M059J (cell line): Measurements from ENCODE around the gene SMARCE1. TPM values are rescaled to one million over a fixed set of nuclear protein-coding genes. Genes with fewer than 3 reads are reported as not detected.

Experiments used
- DNase-seq: peaks from one replicate; pipeline ENCODE4 v3.0.0-alpha.2; 2012; ENCODE audit warnings: low read depth
- total RNA-seq: library from RNA; depleted of rRNA; stranded (reverse); fragments of >200 nt; shearing (Covaris generic); gene quantifications from 2 replicates; pipeline ENCODE4 v1.2.3, GENCODE V29; 2014; rRNA removed

Gene SMARCE1
- total RNA-seq, result 60.9 and 95.0 TPM in 2 replicates

- DNase-seq, result peak; percentile 73
Observed at GRCh38 chr17:40647624-40648383, at the start of gene SMARCE1. Gene SMARCE1, minus strand, starts transcription at chr17:40647818. Its CDS starts 2,016 bp downstream, at chr17:40645802.

GRCh38 chr17:40697297-40697696, 49.7 kb upstream of the SMARCE1 start:
- DNase-seq, result no peak

- DNase-seq, result peak; percentile 74
Observed at GRCh38 chr17:40696651-40697072, 49.0 kb upstream of the SMARCE1 start.

- peak; percentile 48 for DNase-seq
Observed at GRCh38 chr17:40695874-40696472, 48.4 kb upstream of the SMARCE1 start.

- DNase-seq, result no peak
Observed at GRCh38 chr17:40694584-40694983, 47.0 kb upstream of the SMARCE1 start.

- DNase-seq, result no peak
Observed at GRCh38 chr17:40687106-40687505, 39.5 kb upstream of the SMARCE1 start.

GRCh38 chr17:40686192-40686591, 38.6 kb upstream of the SMARCE1 start:
- DNase-seq, result no peak

GRCh38 chr17:40680998-40681397, 33.4 kb upstream of the SMARCE1 start:
- DNase-seq, result no peak

- DNase-seq, result no peak
Observed at GRCh38 chr17:40679523-40679907, 31.9 kb upstream of the SMARCE1 start.

- DNase-seq, result no peak
Observed at GRCh38 chr17:40678902-40679522, 31.4 kb upstream of the SMARCE1 start.

- DNase-seq, result no peak
Observed at GRCh38 chr17:40675905-40676304, 28.3 kb upstream of the SMARCE1 start.

GRCh38 chr17:40672654-40673053, 25.0 kb upstream of the SMARCE1 start:
- no peak for DNase-seq

GRCh38 chr17:40671282-40671681, 23.7 kb upstream of the SMARCE1 start:
- no peak for DNase-seq

- no peak for DNase-seq
Observed at GRCh38 chr17:40666331-40666730, 18.7 kb upstream of the SMARCE1 start.

GRCh38 chr17:40664582-40665333, 17.1 kb upstream of the SMARCE1 start, which contains the start of gene KRT222:
Gene KRT222, minus strand, starts transcription at chr17:40665177. Its CDS starts 78 bp downstream, at chr17:40665099.
- DNase-seq, result no peak

- DNase-seq, result no peak
Observed at GRCh38 chr17:40663252-40663651, 15.6 kb upstream of the SMARCE1 start.

- DNase-seq, result no peak
Observed at GRCh38 chr17:40659911-40660310, 12.3 kb upstream of the SMARCE1 start.

- no peak for DNase-seq
Observed at GRCh38 chr17:40658396-40658795, 10.8 kb upstream of the SMARCE1 start.

- DNase-seq, result no peak
Observed at GRCh38 chr17:40651939-40652338, 4.3 kb upstream of the SMARCE1 start.

GRCh38 chr17:40648384-40648968, 858 bp upstream of the SMARCE1 start:
- DNase-seq, result peak; percentile 17

- no peak for DNase-seq
Observed at GRCh38 chr17:40646791-40647623, 611 bp downstream of the SMARCE1 start.
